Measurements from ENCODE around the gene ITGA3.

Gene ITGA3

GRCh38 chr17:50055426-50056216 is at the start of gene ITGA3:
ITGA3 (plus strand) TSS chr17:50056110; CDS start chr17:50056440, 330 bp downstream.
- DNase-seq (ENCODE audit: low spot score): peak; percentile 91

- no peak for DNase-seq (ENCODE audit: low spot score)
Observed at GRCh38 chr17:50009282-50009681, 46.6 kb upstream of the ITGA3 start.

- DNase-seq (ENCODE audit: low spot score): no peak
Observed at GRCh38 chr17:50013079-50013478, 42.8 kb upstream of the ITGA3 start.

- DNase-seq (ENCODE audit: low spot score): no peak
Observed at GRCh38 chr17:50014471-50015088, 41.3 kb upstream of the ITGA3 start.

- no peak for DNase-seq (ENCODE audit: low spot score)
Observed at GRCh38 chr17:50015146-50015545, 40.8 kb upstream of the ITGA3 start.

GRCh38 chr17:50018909-50019308 is 37.0 kb upstream of the ITGA3 start:
- no peak for DNase-seq (ENCODE audit: low spot score)

DNA sequence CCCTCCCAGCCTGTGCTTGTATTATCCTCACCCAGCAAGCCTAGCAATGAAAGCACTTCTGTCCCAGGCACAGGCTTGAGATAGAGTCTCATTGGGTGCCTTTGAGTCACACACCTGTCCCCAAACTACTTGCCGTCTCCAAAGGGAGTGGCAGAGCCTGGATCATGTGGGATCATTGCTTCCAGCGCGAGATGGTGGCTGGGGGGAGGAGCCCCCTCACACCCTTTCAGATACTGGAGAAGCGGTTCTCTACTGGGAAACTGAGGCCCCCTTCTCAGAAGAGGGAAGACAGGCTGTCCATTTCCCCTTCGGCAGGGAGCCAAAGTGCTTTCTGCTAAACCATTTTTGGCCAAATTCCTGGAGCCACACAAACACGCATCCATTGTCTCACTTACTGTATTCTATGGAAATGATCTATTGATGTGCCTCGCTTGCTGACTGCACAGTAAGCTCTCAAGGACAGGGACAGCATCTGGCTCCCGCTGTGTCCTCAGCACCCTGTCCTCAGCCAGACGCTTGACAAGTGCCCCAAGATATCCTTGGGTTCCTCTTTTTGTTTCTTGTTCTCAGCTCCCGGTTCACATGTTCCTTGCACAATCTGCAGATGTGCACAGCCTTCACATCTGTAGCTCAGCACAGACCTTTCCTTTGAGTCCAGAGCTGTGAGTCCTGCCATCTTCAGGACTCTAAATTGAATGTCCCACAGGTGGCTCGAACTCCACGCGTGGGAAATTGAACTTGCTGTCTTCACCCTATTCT is 34.9 kb upstream of the ITGA3 start:
- DNase-seq (ENCODE audit: low spot score): no peak

- no peak for DNase-seq (ENCODE audit: low spot score)
Observed at GRCh38 chr17:50021681-50022370, 34.1 kb upstream of the ITGA3 start.

GRCh38 chr17:50022463-50023130 is 33.3 kb upstream of the ITGA3 start:
- DNase-seq (ENCODE audit: low spot score): no peak

GRCh38 chr17:50023520-50023919 is 32.4 kb upstream of the ITGA3 start:
- no peak for DNase-seq (ENCODE audit: low spot score)

- DNase-seq (ENCODE audit: low spot score): no peak
Observed at GRCh38 chr17:50024808-50025207, 31.1 kb upstream of the ITGA3 start.

DNA sequence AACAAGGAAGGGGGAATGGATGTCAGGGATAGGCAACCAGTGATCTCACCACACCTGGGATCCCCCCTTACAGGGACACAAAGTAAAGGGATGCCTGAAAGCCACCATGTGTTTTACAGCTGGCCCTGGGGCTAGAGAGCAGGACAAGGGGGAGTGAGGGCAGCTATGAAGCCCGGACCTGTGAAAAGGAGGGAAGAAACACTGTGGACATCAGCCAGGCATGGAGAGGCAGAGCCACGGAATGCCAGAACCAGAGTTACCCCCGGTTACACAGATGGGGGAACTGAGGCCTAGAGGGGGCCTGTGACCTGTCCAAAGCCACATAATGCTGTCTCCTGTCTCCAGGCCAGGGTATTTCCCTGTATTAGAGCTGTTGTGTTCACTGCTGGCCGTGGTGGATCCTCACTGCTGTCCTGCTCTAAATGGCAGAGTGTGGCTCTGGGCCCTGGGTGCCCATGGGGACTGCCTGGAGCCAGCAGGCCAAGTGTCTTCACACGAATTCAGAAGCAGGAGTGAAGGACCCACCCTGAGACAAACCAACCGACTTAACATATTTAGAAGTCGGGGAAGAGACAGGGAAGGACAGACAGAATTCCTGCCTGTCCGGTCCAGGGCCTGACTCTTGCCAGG is 29.7 kb upstream of the ITGA3 start:
- no peak for DNase-seq (ENCODE audit: low spot score)

DNA sequence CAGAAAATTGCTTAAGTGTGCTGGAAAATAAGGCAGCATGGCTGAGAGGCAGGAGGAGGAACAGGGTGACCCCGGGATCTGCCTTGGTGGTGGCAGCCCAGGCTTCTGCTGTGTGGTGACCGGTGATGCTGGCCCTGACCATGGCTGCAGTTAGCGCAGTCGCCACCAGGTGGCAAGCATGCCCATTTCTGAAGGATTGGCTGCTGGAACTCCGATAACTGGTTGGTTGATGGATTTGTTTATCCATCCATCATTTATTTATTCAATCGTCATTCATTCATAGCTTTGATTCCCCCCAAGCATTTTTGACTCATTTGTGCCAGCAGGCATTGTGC is 29.1 kb upstream of the ITGA3 start:
- DNase-seq (ENCODE audit: low spot score): peak; percentile 86

DNA sequence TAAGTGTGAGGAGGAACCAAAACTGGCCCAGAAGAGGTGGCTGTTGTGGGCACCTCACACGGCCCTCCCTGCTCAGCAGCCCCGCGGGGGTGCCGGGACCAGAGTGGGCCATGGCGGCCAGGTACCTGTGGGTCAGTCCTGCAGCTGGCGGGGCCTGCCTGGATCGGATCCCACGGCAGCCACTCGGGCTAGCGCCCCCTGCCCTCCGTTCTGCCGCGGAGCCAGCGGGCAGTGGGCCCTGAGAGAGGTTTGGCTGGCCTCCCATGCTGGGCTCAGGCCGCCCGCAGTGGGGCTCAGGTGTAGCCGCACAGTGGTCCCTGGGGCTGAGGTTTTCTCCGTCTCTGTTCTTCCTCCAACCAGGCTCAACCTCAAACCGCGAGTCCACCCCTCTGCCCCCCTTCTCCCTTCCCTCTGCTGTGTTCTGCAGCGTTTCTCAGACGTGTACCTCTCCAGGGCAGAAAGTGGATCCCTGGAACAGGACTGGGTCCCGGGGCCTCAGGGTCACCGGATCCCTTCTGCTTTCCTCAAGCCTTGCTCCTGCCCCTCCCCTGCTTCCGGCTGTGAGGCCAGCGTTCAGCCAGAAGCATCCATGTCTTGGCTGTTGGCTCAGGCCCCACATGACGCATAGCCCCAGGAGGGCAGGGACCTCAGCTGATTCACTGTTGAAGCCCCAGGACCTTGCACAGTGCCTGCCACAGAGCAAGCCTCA is 28.6 kb upstream of the ITGA3 start:
- DNase-seq (ENCODE audit: low spot score): peak; percentile 95

DNA sequence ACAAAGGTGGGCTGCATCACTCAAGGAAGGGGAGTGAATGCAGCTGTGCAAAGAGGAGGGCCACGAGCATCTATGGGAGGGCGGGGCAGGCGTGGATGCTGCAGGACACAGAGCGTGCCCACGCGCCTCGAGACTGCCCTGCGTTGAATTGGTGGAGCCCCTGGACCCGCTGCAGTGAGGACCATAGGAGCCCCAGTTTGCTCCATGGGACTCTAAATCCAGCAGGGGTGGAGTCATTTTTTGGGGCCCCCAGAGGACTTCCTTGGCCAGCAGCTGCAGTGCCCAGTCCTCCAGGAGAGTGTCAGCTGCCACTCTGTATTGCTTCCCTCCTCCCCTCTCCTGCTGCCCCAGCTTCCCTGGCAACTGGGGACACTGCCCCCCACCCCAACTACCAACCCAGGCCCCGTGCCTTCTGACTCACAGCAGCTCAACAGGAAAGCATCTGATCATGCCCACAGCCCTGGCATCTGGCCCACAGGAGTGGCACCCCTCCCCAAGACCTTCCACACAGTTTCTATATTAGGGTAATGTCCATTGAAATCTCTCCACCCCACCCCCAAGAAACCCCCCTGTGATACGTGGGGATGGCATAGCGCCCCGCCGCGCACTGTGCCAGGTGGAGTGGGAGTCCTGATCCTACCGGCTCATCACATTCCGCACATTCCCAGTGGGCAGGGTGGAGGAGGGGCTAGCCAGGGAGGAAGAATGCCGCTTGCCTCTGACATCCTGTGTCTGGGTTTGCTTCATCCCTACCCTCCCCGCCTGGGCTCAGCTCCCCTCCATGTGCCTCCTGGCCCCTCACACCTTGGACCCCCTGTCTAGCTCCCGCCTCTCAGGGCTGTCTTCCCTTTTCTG is 27.8 kb upstream of the ITGA3 start:
- DNase-seq (ENCODE audit: low spot score): no peak

DNA sequence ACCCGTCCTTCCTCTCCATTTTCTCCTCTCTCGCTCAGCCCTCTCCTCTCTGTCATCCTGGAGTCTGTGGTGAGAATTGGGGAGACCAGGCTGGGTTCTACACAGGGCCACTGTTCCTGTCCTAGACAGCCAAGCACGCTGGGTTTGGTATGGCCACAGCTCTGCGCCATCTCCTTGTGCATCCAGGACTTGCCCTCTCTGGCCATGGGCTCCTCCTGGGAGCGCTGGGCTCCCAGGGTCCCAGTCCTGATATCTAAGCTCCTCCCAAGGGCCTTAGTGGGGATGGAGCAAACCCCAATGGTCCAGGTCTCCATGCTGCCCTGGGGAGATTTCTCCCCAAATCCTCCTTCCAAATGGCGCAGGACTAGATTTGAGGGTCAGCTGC is 27.2 kb upstream of the ITGA3 start:
- DNase-seq (ENCODE audit: low spot score): no peak

GRCh38 chr17:50029185-50029584 is 26.7 kb upstream of the ITGA3 start:
- DNase-seq (ENCODE audit: low spot score): no peak

DNA sequence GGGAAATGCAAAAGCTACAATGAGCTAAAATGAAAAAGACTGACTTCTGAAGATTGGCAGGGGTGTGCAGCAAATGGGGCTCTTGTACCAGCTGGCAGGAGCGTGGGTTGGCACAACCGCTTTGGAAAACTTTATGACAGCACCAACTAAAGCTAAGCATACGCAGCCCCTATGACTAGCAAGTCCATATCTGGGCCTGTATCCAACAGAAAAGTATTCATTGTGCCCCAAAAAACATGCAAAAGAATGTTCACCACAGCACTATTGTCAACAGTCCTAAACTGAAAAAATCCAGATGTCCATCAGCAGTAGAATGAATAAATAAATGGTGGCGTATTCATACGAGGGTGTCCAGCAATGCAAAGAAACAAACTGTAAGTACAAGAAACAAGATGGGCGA is 22.6 kb upstream of the ITGA3 start:
- peak; percentile 78 for DNase-seq (ENCODE audit: low spot score)

DNA sequence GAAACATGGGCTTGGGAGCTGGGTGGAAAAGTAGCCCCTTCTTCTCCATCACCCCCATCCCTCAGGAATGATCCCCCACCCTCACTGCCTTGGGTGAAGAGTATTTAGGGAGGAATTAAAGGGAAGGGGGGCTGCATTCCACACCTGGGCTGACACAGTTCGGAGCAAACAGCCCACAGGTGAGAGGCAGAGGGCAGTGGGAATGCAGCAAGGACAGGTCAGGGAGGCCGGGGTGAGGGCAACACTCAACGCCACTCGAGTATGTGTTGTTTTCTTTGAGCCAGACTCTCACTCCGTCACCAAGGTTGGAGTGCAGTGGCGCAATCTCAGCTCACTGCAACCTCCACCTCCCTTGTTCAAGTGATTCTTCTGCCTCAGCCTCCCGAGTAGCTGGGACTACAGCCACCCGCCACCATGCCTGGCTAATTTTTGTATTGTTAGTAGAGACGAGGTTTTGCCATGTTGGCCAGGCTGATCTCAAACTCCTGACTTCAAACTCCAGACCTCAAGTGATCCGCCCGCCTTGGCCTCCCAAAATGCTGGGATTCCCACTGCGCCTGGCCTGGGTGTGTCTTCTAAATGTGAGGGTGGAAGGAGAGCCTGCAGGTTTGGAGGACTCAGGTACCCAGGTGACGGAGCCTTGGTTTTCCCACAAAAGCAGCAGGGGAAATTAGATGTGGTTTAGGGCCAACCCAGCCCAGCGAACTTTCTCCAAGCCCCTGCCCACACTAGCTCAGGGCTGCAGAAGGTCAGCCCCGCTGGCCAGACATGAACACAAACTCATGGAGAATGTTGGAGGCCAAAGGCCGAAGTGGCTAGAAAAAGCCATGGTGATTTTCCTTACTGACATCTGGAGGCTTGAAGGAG is 21.2 kb upstream of the ITGA3 start:
- DNase-seq (ENCODE audit: low spot score): no peak
